ENCODE results near the gene ETV2. TPM values are rescaled to one million over a fixed set of nuclear protein-coding genes. Genes with fewer than 3 reads are reported as not detected.

Gene ETV2
- total and polyA plus RNA-seq, 4 donors, result 0.17 to 1.8 (median 1.1) TPM

GRCh38 chr19:35613574-35613973 lies 28.0 kb upstream of the ETV2 start:
- Histone ChIP-seq H3K27ac (ENCODE audit: low read depth in 1 of 2, low read length in 2 of 2) (no peak overlapping the region), H3K4me1 (ENCODE audit: control insufficient read depth in 4 of 4, insufficient read depth in 4 of 4, low read length in 3 of 4) (peaks cover 0 to 13% (median 9%) of the 10 kb centered on the region in 4 donors), H3K9ac (ENCODE audit: low read depth in 1 of 2, low read length in 2 of 2) (no peak overlapping the region), H3K9me3 (ENCODE audit: control insufficient read depth in 4 of 4, low read length in 3 of 4) (no peaks in the 10 kb centered on the region), H3K27me3 (ENCODE audit: control insufficient read depth in 4 of 4, insufficient read depth in 4 of 4, low read length in 3 of 4) (no peaks in the 10 kb centered on the region), H3K36me3 (ENCODE audit: control insufficient read depth in 4 of 4, insufficient read depth in 3 of 4, low read depth in 1 of 4, low read length in 3 of 4) (peaks cover 0 to 4% (median 0%) of the 10 kb centered on the region in 4 donors), H3K4me3 (ENCODE audit: low read depth in 1 of 3, low read length in 3 of 3) (no peak overlapping the region)
- WGBS, result 86% methylated on average over 1 of the region's 1 CpG
- no peak for DNase-seq (ENCODE audit: low spot score)
- TF ChIP-seq HNF4A (conservative IDR thresholded peaks at IDR 0.05) (no peak), MAX (IDR thresholded peaks at IDR 0.05) (no peak), ZBTB33 (IDR thresholded peaks at IDR 0.05) (no peak), NR2F2 (IDR thresholded peaks at IDR 0.05) (no peak)

GRCh38 chr19:35615036-35615435 lies 26.5 kb upstream of the ETV2 start:
- Histone ChIP-seq H3K36me3 (ENCODE audit: control insufficient read depth in 4 of 4, insufficient read depth in 3 of 4, low read depth in 1 of 4, low read length in 3 of 4) (peaks cover 0 to 4% (median under 1%) of the 10 kb centered on the region in 4 donors), H3K9me3 (ENCODE audit: control insufficient read depth in 4 of 4, low read length in 3 of 4) (no peaks in the 10 kb centered on the region), H3K9ac (ENCODE audit: low read depth in 1 of 2, low read length in 2 of 2) (no peak overlapping the region), H3K27me3 (ENCODE audit: control insufficient read depth in 4 of 4, insufficient read depth in 4 of 4, low read length in 3 of 4) (no peaks in the 10 kb centered on the region), H3K4me1 (ENCODE audit: control insufficient read depth in 4 of 4, insufficient read depth in 4 of 4, low read length in 3 of 4) (peaks cover 0 to 13% (median 9%) of the 10 kb centered on the region in 4 donors), H3K27ac (ENCODE audit: low read depth in 1 of 2, low read length in 2 of 2) (no peak overlapping the region), H3K4me3 (ENCODE audit: low read depth in 1 of 3, low read length in 3 of 3) (no peak overlapping the region)
- 97% methylated on average over 17 of the region's 17 CpGs for WGBS
- TF ChIP-seq JUND (IDR thresholded peaks at IDR 0.05) (no peak), RAD21 (IDR thresholded peaks at IDR 0.05) (no peak), RXRA (IDR thresholded peaks at IDR 0.05) (no peak), MAX (IDR thresholded peaks at IDR 0.05) (no peak), REST (IDR thresholded peaks at IDR 0.05) (no peak), FOXA2 (IDR thresholded peaks at IDR 0.05) (no peak), YY1 (IDR thresholded peaks at IDR 0.05) (no peak), SP1 (IDR thresholded peaks at IDR 0.05) (no peak)
- DNase-seq (ENCODE audit: low spot score), result no peak

GRCh38 chr19:35618857-35619256 lies 22.7 kb upstream of the ETV2 start:
- peaks cover 0 to 9% (median 2%) of the 10 kb centered on the region in 4 donors for H3K36me3 ChIP-seq (ENCODE audit: control insufficient read depth in 4 of 4, insufficient read depth in 3 of 4, low read depth in 1 of 4, low read length in 3 of 4)

More at GRCh38 chr19:35618857-35619256, 22.7 kb upstream of the ETV2 start:
- 89% methylated on average over 7 of the region's 7 CpGs for WGBS
- H3K27ac ChIP-seq (ENCODE audit: low read depth in 1 of 2, low read length in 2 of 2), result no peak overlapping the region
- TF ChIP-seq MAX (IDR thresholded peaks at IDR 0.05) (no peak), HNF4G (IDR thresholded peaks at IDR 0.05) (no peak), SP1 (IDR thresholded peaks at IDR 0.05) (no peak)
- H3K9me3 ChIP-seq (ENCODE audit: control insufficient read depth in 4 of 4, low read length in 3 of 4), result no peaks in the 10 kb centered on the region
- H3K27me3 ChIP-seq (ENCODE audit: control insufficient read depth in 4 of 4, insufficient read depth in 4 of 4, low read length in 3 of 4), result no peaks in the 10 kb centered on the region
- no peak overlapping the region for H3K4me3 ChIP-seq (ENCODE audit: low read depth in 1 of 3, low read length in 3 of 3)
- no peaks in the 10 kb centered on the region for H3K4me1 ChIP-seq (ENCODE audit: control insufficient read depth in 4 of 4, insufficient read depth in 4 of 4, low read length in 3 of 4)
- DNase-seq (ENCODE audit: low spot score), result no peak
- H3K9ac ChIP-seq (ENCODE audit: low read depth in 1 of 2, low read length in 2 of 2), result no peak overlapping the region

All from liver (tissue), 9 donors.